GM19328 (cell line): ENCODE data around the gene CHRNA7.

ENCODE experiments used
- ATAC-seq: cut with Tn5 transposase; IDR thresholded peaks from one replicate; pipeline ENCODE4 v1.9.1; 2021; ENCODE audit warnings: mild to moderate bottlenecking, moderate library complexity; ENCODE audit not compliant: unreplicated experiment

CHRNA7 gene

GRCh38 chr15:32029862-32030781, at the start of gene CHRNA7:
TSS of gene CHRNA7 (plus strand) at chr15:32030515. CDS start at chr15:32030595, 80 bp downstream.
- no peak for ATAC-seq

GRCh38 chr15:31985607-31986006, 44.7 kb upstream of the CHRNA7 start:
- ATAC-seq, result no peak

GRCh38 chr15:31993062-31993461, 37.3 kb upstream of the CHRNA7 start:
- no peak for ATAC-seq

GRCh38 chr15:31997711-31998110, 32.6 kb upstream of the CHRNA7 start:
- ATAC-seq, result no peak

- no peak for ATAC-seq
Measured at GRCh38 chr15:32003558-32003957, 26.8 kb upstream of the CHRNA7 start.

GRCh38 chr15:32004249-32004648, 26.1 kb upstream of the CHRNA7 start:
- no peak for ATAC-seq

- ATAC-seq, result no peak
Measured at GRCh38 chr15:32007355-32007960, 22.9 kb upstream of the CHRNA7 start.

- no peak for ATAC-seq
Measured at GRCh38 chr15:32014953-32015352, 15.4 kb upstream of the CHRNA7 start.

GRCh38 chr15:32020156-32020555, 10.2 kb upstream of the CHRNA7 start:
- ATAC-seq, result no peak

- ATAC-seq, result no peak
Measured at GRCh38 chr15:32028921-32029320, 1.4 kb upstream of the CHRNA7 start.

- ATAC-seq, result no peak
Measured at GRCh38 chr15:32029409-32029861, 880 bp upstream of the CHRNA7 start.

GRCh38 chr15:32030795-32031194, 480 bp downstream of the CHRNA7 start:
- ATAC-seq, result no peak

GRCh38 chr15:32033186-32033890, 3.0 kb downstream of the CHRNA7 start:
- ATAC-seq, result no peak

GRCh38 chr15:32034106-32034505, 3.8 kb downstream of the CHRNA7 start:
- ATAC-seq, result no peak

GRCh38 chr15:32035285-32035684, 5.0 kb downstream of the CHRNA7 start:
- ATAC-seq, result no peak

- ATAC-seq, result no peak
Measured at GRCh38 chr15:32036971-32037370, 6.7 kb downstream of the CHRNA7 start.

GRCh38 chr15:32041294-32041693, 11.0 kb downstream of the CHRNA7 start:
- ATAC-seq, result no peak

- no peak for ATAC-seq
Measured at GRCh38 chr15:32042269-32042972, 12.1 kb downstream of the CHRNA7 start.

GRCh38 chr15:32053719-32054118, 23.4 kb downstream of the CHRNA7 start:
- no peak for ATAC-seq

- no peak for ATAC-seq
Measured at GRCh38 chr15:32057876-32058425, 27.6 kb downstream of the CHRNA7 start.

- ATAC-seq, result no peak
Measured at GRCh38 chr15:32060706-32061105, 30.4 kb downstream of the CHRNA7 start.
